DMS114 treated with DMSO at 0.1 percent for 48 hours (cell line): ENCODE data around the gene TAB2.
"Not testable (repeated sequence)": the region's sequence is repeated elsewhere in the genome, so short reads cannot be mapped to it uniquely, and the experiment has no call there.

Experiments used
- DNase-seq: peaks from one replicate; lab custom pipeline; 2025; ENCODE audit not compliant: unreplicated experiment; lab: John Stamatoyannopoulos, UW

The TAB2 gene

DNA sequence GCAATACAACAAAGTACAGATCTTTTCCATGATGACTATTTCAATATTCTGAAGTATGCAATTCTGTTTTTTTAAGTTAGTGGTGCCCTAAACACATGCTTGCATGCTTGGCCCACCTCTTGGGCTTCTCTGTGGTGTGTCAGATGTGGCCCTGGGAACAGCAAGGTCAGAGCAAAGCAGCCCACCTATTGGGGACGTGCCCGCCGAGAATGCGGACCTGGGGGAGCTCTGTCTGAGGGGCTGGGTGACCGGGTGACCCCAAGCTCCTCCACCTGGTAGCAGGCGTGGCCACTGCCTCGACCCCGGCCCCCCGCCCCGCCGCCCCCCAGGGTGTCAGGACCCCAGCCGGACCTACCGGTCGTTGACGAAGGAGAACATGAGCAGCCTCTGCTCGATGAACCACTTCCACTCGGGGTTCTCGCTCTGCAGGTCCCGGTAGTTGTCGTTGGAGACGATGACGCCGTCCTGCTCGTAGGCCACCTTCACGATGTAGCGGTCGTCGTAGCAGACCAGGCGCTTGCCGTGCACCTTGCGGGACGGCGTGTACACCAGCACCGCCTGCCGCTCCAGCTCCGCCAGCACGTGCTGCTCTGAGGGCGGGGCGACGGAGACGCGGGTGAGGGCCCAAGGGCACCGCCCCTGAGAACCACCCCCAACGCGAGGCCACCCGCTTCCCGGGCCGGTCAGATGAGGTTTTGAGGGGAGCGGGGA, 139.0 kb downstream of the TAB2 start:
- DNase-seq = no peak

GRCh38 chr6:149457316-149457884, 139.9 kb downstream of the TAB2 start:
- DNase-seq = no peak

- no peak for DNase-seq
Measured at GRCh38 chr6:149458196-149458595, 140.7 kb downstream of the TAB2 start.

DNA sequence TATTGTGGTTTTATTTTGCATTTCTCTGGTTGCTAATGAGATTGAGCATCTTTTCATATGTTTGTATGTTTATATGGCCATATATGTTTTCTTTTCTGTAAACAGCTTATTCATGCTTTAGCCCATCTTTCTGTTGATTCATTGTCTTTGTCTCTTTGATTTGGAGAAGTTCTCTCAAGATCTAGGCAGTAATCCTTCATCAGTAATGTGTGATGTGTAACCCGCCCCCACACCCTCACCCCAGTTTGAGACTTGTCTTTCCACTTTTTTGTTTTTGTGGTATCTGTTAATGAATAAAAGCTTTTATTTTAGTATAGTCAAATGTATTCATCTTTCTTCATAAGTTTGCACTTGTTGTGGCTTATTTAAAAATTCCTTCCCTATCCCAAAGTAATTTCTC, 141.3 kb downstream of the TAB2 start:
- no peak for DNase-seq

GRCh38 chr6:149459761-149460160, 142.2 kb downstream of the TAB2 start:
- no peak for DNase-seq

DNA sequence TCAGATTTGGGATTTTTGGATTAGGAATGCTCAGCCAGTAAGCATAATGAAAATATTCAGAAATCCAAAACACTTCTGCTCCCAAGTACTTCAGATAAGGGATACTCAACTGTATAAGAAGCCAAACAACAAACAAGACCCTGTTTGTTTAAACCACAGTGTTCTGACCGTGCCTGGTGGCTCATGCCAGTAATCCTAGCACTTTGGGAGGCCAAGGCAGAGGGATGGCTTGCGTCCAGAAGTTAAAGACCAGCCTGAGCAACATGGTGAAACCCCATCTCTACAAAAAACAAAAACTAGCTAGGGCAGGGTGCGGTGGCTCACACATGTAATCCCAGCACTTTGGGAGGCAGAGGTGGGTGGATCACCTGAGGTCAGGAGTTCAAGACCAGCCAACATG, 142.7 kb downstream of the TAB2 start:
- not testable (repeated sequence) for DNase-seq
